Lower lobe of right lung (tissue), 2 donors: ENCODE results near the gene LRTM2. TPM values are rescaled to one million over a fixed set of nuclear protein-coding genes. Genes with fewer than 3 reads are reported as not detected.

Source experiments
- ATAC-seq, 2 donors: fragments of 200-7000 bp; cut with Tn5 transposase; one replicate each; pipeline ENCODE4 v1.9.1; 2020 to 2022; ENCODE audit warnings: mild to moderate bottlenecking in 2 of 2, moderate library complexity in 2 of 2
- DNase-seq: peaks from one replicate; pipeline ENCODE4 v3.0.0-alpha.2; 2020
- H3K27ac ChIP-seq: fragments of 200-600 bp; one replicate; pipeline ENCODE4 v1.8.0; 2022
- H3K27me3 ChIP-seq: fragments of 200-600 bp; one replicate; pipeline ENCODE4 v1.8.0; 2022; ENCODE audit warnings: low read depth
- H3K36me3 ChIP-seq: fragments of 200-600 bp; one replicate; pipeline ENCODE4 v1.8.0; 2022; ENCODE audit warnings: mild to moderate bottlenecking
- H3K4me1 ChIP-seq: fragments of 200-600 bp; one replicate; pipeline ENCODE4 v1.8.0; 2022
- H3K4me3 ChIP-seq: fragments of 200-600 bp; one replicate; pipeline ENCODE4 v1.8.0; 2022; ENCODE audit warnings: mild to moderate bottlenecking
- H3K9me3 ChIP-seq: fragments of 200-600 bp; one replicate; pipeline ENCODE4 v1.8.0; 2022
- CTCF ChIP-seq: fragments of 200-600 bp; IDR thresholded peaks from one replicate; pipeline ENCODE4 v1.8.0; 2022; ENCODE audit warnings: antibody characterized with exemption, mild to moderate bottlenecking
- intact Hi-C: fragments of 100-400 bp; cut with DNase I; formaldehyde crosslinking; loops from one replicate; pipeline ENCODE4 v1.11.0; 2022
- total RNA-seq: library from RNA; stranded (reverse); fragmentation: NEBNext Ultra II Directional; extraction: Animal tissue kit (Norgen Biotek cat#: 25700); gene quantifications from one replicate; pipeline ENCODE4 v1.2.1, GENCODE V29; 2021
- donor health status: DM: no; HTN: yes; CAD: no; lungs with severe emphysema.

Gene LRTM2
- total RNA-seq, 1 donor from 2014 or later = not detected

- H3K27me3 ChIP-seq = peaks cover 26% of the 10 kb centered on the region
- H3K27ac ChIP-seq = no peak overlapping the region
- no peaks in the 10 kb centered on the region for H3K9me3 ChIP-seq
- intact Hi-C loops = no loop called here
- H3K4me3 ChIP-seq = no peak overlapping the region
- H3K4me1 ChIP-seq = no peaks in the 10 kb centered on the region
- TF ChIP-seq CTCF = no peak
- ATAC-seq (no peak), DNase-seq (peak; percentile 19)
- H3K36me3 ChIP-seq = no peaks in the 10 kb centered on the region
Observed at GRCh38 chr12:1844661-1845409, 24.5 kb downstream of the LRTM2 start.

- peak; percentile 30 for DNase-seq
- no peak overlapping the region for H3K27ac ChIP-seq
- H3K36me3 ChIP-seq = no peaks in the 10 kb centered on the region
- TF ChIP-seq CTCF = no peak
- H3K4me1 ChIP-seq = no peaks in the 10 kb centered on the region
- H3K27me3 ChIP-seq = peaks cover 26% of the 10 kb centered on the region
- H3K4me3 ChIP-seq = no peak overlapping the region
- ATAC-seq = no peak
- intact Hi-C loops = no loop called here
- no peaks in the 10 kb centered on the region for H3K9me3 ChIP-seq
Observed at GRCh38 chr12:1845427-1845826, 25.1 kb downstream of the LRTM2 start.

- H3K27me3 ChIP-seq = peaks cover 26% of the 10 kb centered on the region
- DNase-seq (no peak), ATAC-seq (peak in 1 of 2 donors; percentile 13)
- intact Hi-C loops = no loop called here
- no peaks in the 10 kb centered on the region for H3K9me3 ChIP-seq
- no peak overlapping the region for H3K27ac ChIP-seq
- H3K4me1 ChIP-seq = no peaks in the 10 kb centered on the region
- no peaks in the 10 kb centered on the region for H3K36me3 ChIP-seq
- no peak overlapping the region for H3K4me3 ChIP-seq
- no peak for TF ChIP-seq CTCF
Observed at GRCh38 chr12:1845886-1846285, 25.5 kb downstream of the LRTM2 start.

GRCh38 chr12:1846421-1847405 lies 26.3 kb downstream of the LRTM2 start:
- Histone ChIP-seq H3K4me3 (no peak overlapping the region), H3K27ac (no peak overlapping the region), H3K9me3 (no peaks in the 10 kb centered on the region), H3K4me1 (no peaks in the 10 kb centered on the region), H3K27me3 (peaks cover 26% of the 10 kb centered on the region), H3K36me3 (no peaks in the 10 kb centered on the region)
- DNase-seq (no peak), ATAC-seq (peak in 1 of 2 donors; percentile 6)
- TF ChIP-seq CTCF = no peak
- intact Hi-C loops = no loop called here

GRCh38 chr12:1847411-1847810 lies 27.0 kb downstream of the LRTM2 start:
- no peak overlapping the region for H3K27ac ChIP-seq
- H3K9me3 ChIP-seq = no peaks in the 10 kb centered on the region
- H3K27me3 ChIP-seq = peaks cover 20% of the 10 kb centered on the region
- ATAC-seq = no peak
- H3K4me1 ChIP-seq = no peaks in the 10 kb centered on the region
- intact Hi-C loops = no loop called here
- no peak for TF ChIP-seq CTCF
- no peak for DNase-seq
- no peak overlapping the region for H3K4me3 ChIP-seq
- no peaks in the 10 kb centered on the region for H3K36me3 ChIP-seq
